Sigmoid colon (tissue), 4 donors: ENCODE results near the gene TENM4.

ENCODE experiments used
- POLR2A ChIP-seq, 2 donors: fragments of 450-650 bp; IDR thresholded peaks; one replicate each; pipeline ENCODE4 v1.6.1; 2016; ENCODE audit warnings: antibody characterized with exemption in 2 of 2, mild to moderate bottlenecking in 2 of 2, moderate library complexity in 2 of 2
- POLR2AphosphoS5 ChIP-seq, 4 donors: sonication (generic); formaldehyde crosslinking; IDR thresholded peaks; one replicate each; pipeline ENCODE4 v1.6.1; 2017; ENCODE audit warnings: antibody characterized with exemption in 4 of 4
- TF ChIP-seq, protein P1 (sequence below), 4 experiments: fragments of 450-650 bp in 3 of 4; fragments of 200-600 bp in 1 of 4; IDR thresholded peaks; one replicate each; pipeline ENCODE4 v1.5.1; 2016 to 2019; ENCODE audit warnings: antibody characterized with exemption in 4 of 4, mild to moderate bottlenecking in 3 of 4, moderate library complexity in 2 of 4

- TF ChIP-seq, protein P1, sequence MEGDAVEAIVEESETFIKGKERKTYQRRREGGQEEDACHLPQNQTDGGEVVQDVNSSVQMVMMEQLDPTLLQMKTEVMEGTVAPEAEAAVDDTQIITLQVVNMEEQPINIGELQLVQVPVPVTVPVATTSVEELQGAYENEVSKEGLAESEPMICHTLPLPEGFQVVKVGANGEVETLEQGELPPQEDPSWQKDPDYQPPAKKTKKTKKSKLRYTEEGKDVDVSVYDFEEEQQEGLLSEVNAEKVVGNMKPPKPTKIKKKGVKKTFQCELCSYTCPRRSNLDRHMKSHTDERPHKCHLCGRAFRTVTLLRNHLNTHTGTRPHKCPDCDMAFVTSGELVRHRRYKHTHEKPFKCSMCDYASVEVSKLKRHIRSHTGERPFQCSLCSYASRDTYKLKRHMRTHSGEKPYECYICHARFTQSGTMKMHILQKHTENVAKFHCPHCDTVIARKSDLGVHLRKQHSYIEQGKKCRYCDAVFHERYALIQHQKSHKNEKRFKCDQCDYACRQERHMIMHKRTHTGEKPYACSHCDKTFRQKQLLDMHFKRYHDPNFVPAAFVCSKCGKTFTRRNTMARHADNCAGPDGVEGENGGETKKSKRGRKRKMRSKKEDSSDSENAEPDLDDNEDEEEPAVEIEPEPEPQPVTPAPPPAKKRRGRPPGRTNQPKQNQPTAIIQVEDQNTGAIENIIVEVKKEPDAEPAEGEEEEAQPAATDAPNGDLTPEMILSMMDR (IDR thresholded peaks at IDR 0.05) = no peak
- TF ChIP-seq POLR2A (IDR thresholded peaks at IDR 0.05) (no peak), POLR2AphosphoS5 (IDR thresholded peaks at IDR 0.05) (no peak)
Measured at GRCh38 chr11:78622666-78623065, 818.2 kb downstream of the TENM4 start.
